Neuronal stem cell (in vitro differentiated cells): ENCODE results near the gene GRAMD2B.
"Not testable (repeated sequence)": the region's sequence is repeated elsewhere in the genome, so short reads cannot be mapped to it uniquely, and the experiment has no call there.

ENCODE experiments used
- DNase-seq: peaks from one replicate; pipeline ENCODE4 v3.0.0-alpha.2; 2013; ENCODE audit warnings: low spot score
- H2AFZ ChIP-seq: one replicate; pipeline ENCODE4 v1.6.1; 2013; ENCODE audit warnings: mild to moderate bottlenecking, low read length, inconsistent platforms
- H2AK5ac ChIP-seq: 2 replicates; pipeline ENCODE4 v1.6.1; 2013; ENCODE audit warnings: low read depth, mild to moderate bottlenecking, inconsistent platforms, low read length, moderate library complexity, mixed read lengths
- H2BK120ac ChIP-seq: 2 replicates; pipeline ENCODE4 v1.6.1; 2013; ENCODE audit warnings: low read depth, mild to moderate bottlenecking, inconsistent platforms, low read length, moderate library complexity, mixed read lengths
- H2BK12ac ChIP-seq: one replicate; pipeline ENCODE4 v1.6.1; 2013; ENCODE audit warnings: low read length, inconsistent platforms
- H2BK15ac ChIP-seq: 2 replicates; pipeline ENCODE4 v1.6.1; 2013; ENCODE audit warnings: mild to moderate bottlenecking, low read length, inconsistent platforms, mixed read lengths
- H2BK5ac ChIP-seq: one replicate; pipeline ENCODE4 v1.6.1; 2013; ENCODE audit warnings: inconsistent platforms, mild to moderate bottlenecking, low read length, moderate library complexity
- H3K14ac ChIP-seq: one replicate; pipeline ENCODE4 v1.6.1; 2013; ENCODE audit warnings: low read length, inconsistent platforms
- H3K18ac ChIP-seq: 2 replicates; pipeline ENCODE4 v1.6.1; 2013; ENCODE audit warnings: low read length, inconsistent platforms
- H3K23ac ChIP-seq: 2 replicates; pipeline ENCODE4 v1.6.1; 2013; ENCODE audit warnings: low read depth, mild to moderate bottlenecking, mixed read lengths, low read length, inconsistent platforms; ENCODE audit not compliant: poor library complexity
- H3K27ac ChIP-seq: replicated peaks from 3 replicates; pipeline ENCODE4 v1.5.1; 2013; ENCODE audit warnings: low read length, inconsistent platforms
- H3K27me3 ChIP-seq, 3 experiments: 2 replicates each; pipeline ENCODE4 v1.6.1; 2013; ENCODE audit warnings: low read length in 3 of 3, mild to moderate bottlenecking in 2 of 3, inconsistent platforms in 1 of 3, low read depth in 1 of 3, mixed read lengths in 1 of 3, moderate library complexity in 1 of 3; ENCODE audit not compliant: control insufficient read depth in 3 of 3, insufficient read depth in 3 of 3
- H3K36me3 ChIP-seq, 2 donors: replicated peaks in 1 of 2; 2 replicates each; pipeline ENCODE4 v1.6.1; 2013; ENCODE audit warnings: low read length in 2 of 2; ENCODE audit not compliant: control insufficient read depth in 2 of 2, insufficient read depth in 2 of 2
- H3K4ac ChIP-seq: 2 replicates; pipeline ENCODE4 v1.6.1; 2013; ENCODE audit warnings: inconsistent platforms, mild to moderate bottlenecking, low read length, moderate library complexity
- H3K4me1 ChIP-seq, 2 donors: 1 replicate in 1 of 2; 2 replicates in 1 of 2; pipeline ENCODE4 v1.6.1; 2013; ENCODE audit warnings: low read length in 2 of 2, low read depth in 1 of 2; ENCODE audit not compliant: control insufficient read depth in 2 of 2, insufficient read depth in 1 of 2
- H3K4me2 ChIP-seq: one replicate; pipeline ENCODE4 v1.6.1; 2013; ENCODE audit warnings: mild to moderate bottlenecking, low read length, inconsistent platforms; ENCODE audit not compliant: insufficient read depth, poor library complexity, severe bottlenecking
- H3K4me3 ChIP-seq, 2 donors: 2 replicates each; pipeline ENCODE4 v1.5.1; 2013; ENCODE audit warnings: low read length in 2 of 2, mild to moderate bottlenecking in 2 of 2, inconsistent platforms in 1 of 2, moderate library complexity in 1 of 2
- H3K79me1 ChIP-seq: one replicate; pipeline ENCODE4 v1.6.1; 2013; ENCODE audit warnings: low read depth, mild to moderate bottlenecking, inconsistent platforms, low read length, moderate library complexity
- H3K9ac ChIP-seq: one replicate; pipeline ENCODE4 v1.6.1; 2013; ENCODE audit warnings: mild to moderate bottlenecking, low read depth, low read length, inconsistent platforms; ENCODE audit not compliant: poor library complexity
- H3K9me3 ChIP-seq, 2 donors: replicated peaks in 1 of 2; 2 replicates each; pipeline versions ENCODE3 to v1.6.1; 2013; ENCODE audit warnings: low read length in 2 of 2, mild to moderate bottlenecking in 2 of 2, inconsistent platforms in 1 of 2, low read depth in 1 of 2, mixed read lengths in 1 of 2, moderate library complexity in 1 of 2; ENCODE audit not compliant: control insufficient read depth in 2 of 2, insufficient read depth in 1 of 2
- H4K8ac ChIP-seq: one replicate; pipeline ENCODE4 v1.6.1; 2013; ENCODE audit warnings: low read depth, mild to moderate bottlenecking, inconsistent platforms, low read length, moderate library complexity
- H4K91ac ChIP-seq: one replicate; pipeline ENCODE4 v1.6.1; 2013; ENCODE audit warnings: low read length, low read depth, mild to moderate bottlenecking, inconsistent platforms; ENCODE audit not compliant: poor library complexity
- WGBS, 2 donors: extraction: QIAGEN DNeasy Blood & Tissue Kit; methylation state at CpG; one replicate each; pipeline ENCODE4 v1.1.7; 2013; ENCODE audit warnings: missing lambda C conversion rate in 2 of 2, mixed read lengths in 1 of 2; ENCODE audit not compliant: insufficient read length in 2 of 2, insufficient replicate concordance in 1 of 2; ENCODE audit errors: extremely low coverage in 2 of 2; 5-methylcytosine and 5-hydroxymethylcytosine counted together

GRAMD2B gene

GRCh38 chr5:126464959-126465358 lies 41.8 kb downstream of the GRAMD2B start:
- no peak overlapping the region for H3K27ac ChIP-seq
- no peak overlapping the region for H3K4me2 ChIP-seq
- H3K79me1 ChIP-seq: no peaks in the 10 kb centered on the region

GRCh38 chr5:126468091-126468490 lies 44.9 kb downstream of the GRAMD2B start:
- no peak overlapping the region for H3K4ac ChIP-seq
- H3K23ac ChIP-seq: no peak overlapping the region
- H3K9me3 ChIP-seq: no peaks in the 10 kb centered on the region
- H3K4me1 ChIP-seq: peaks cover 0 to 10% of the 10 kb centered on the region in 2 donors
- H2BK15ac ChIP-seq: no peak overlapping the region
- H3K79me1 ChIP-seq: no peaks in the 10 kb centered on the region
- no peak overlapping the region for H3K9ac ChIP-seq
- H2BK5ac ChIP-seq: no peak overlapping the region
- no peak overlapping the region for H2AFZ ChIP-seq
- no peak for DNase-seq
- H2BK12ac ChIP-seq: no peak overlapping the region
- H4K8ac ChIP-seq: no peak overlapping the region
- H3K18ac ChIP-seq: no peak overlapping the region
- WGBS, 2 donors: no CpG with 5 or more reads among the region's 3 CpGs
- H3K27ac ChIP-seq: no peak overlapping the region
- H3K4me3 ChIP-seq: no peak overlapping the region
- H2BK120ac ChIP-seq: no peak overlapping the region
- H3K27me3 ChIP-seq: no peaks in the 10 kb centered on the region
- H3K14ac ChIP-seq: no peak overlapping the region
- no peaks in the 10 kb centered on the region for H3K36me3 ChIP-seq
- H3K4me2 ChIP-seq: no peak overlapping the region
- no peak overlapping the region for H4K91ac ChIP-seq
- H2AK5ac ChIP-seq: no peak overlapping the region

More at GRCh38 chr5:126464959-126465358, 41.8 kb downstream of the GRAMD2B start:
- WGBS, 2 donors: no CpG with 5 or more reads among the region's 7 CpGs
- Histone ChIP-seq H3K9me3 (no peaks in the 10 kb centered on the region), H2BK5ac (no peak overlapping the region), H2BK120ac (no peak overlapping the region), H2BK12ac (no peak overlapping the region), H3K18ac (peak overlapping the region; percentile 63), H3K4ac (no peak overlapping the region), H3K14ac (no peak overlapping the region), H4K91ac (no peak overlapping the region), H2BK15ac (no peak overlapping the region), H3K4me3 (no peak overlapping the region), H2AK5ac (no peak overlapping the region), H3K27me3 (no peaks in the 10 kb centered on the region), H3K23ac (peak overlapping the region; percentile 2), H2AFZ (no peak overlapping the region), H3K9ac (peak overlapping the region; percentile 7), H3K36me3 (no peaks in the 10 kb centered on the region), H3K4me1 (peaks cover 6 to 10% of the 10 kb centered on the region in 2 donors), H4K8ac (no peak overlapping the region)
- DNase-seq: no peak

DNA sequence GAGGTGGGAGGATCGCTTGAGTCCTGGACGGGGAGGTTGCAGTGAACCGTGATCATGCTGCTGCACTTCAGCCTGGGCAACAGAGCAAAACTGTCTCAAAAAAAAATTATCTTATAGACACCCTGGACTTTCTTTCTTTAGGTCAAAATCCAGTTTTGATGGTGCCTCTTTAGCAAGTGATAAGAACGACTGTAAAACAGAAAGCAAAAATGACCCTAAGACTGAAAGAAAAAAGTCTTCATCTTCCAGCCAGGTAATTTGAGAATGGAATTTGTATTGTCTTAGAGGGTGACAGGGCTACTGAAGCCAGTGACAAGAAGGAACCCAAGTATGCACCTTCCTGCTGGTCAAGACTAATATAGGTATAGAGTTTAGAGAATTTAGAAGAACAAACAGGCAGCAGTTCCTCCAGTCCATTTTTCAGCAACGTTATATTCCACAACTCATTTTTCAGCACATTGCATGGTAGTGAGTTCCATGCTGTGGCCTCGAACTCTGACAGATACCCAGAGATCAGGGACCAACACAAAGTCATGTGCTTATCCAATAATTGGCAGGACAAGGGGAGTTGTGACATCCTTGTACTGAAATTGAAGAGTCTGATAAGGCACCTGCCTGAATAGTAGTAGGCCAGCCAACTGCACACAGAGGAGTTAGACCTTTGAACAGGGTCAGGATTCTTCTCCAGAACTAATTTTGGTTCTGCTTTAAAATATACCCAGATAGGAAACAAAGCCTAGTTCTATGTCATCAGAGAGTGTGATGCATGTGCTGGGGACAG lies 46.5 kb downstream of the GRAMD2B start:
- no peak overlapping the region for H2BK15ac ChIP-seq
- no CpG with 5 or more reads among the region's 6 CpGs for WGBS, 2 donors
- no peak overlapping the region for H4K8ac ChIP-seq
- no peak overlapping the region for H3K4me3 ChIP-seq
- no peak for DNase-seq
- no peak overlapping the region for H2AK5ac ChIP-seq
- no peaks in the 10 kb centered on the region for H3K27me3 ChIP-seq
- no peak overlapping the region for H3K18ac ChIP-seq
- H3K27ac ChIP-seq: no peak overlapping the region
- H2BK5ac ChIP-seq: no peak overlapping the region
- no peak overlapping the region for H3K4me2 ChIP-seq
- no peak overlapping the region for H3K9ac ChIP-seq
- no peak overlapping the region for H4K91ac ChIP-seq
- peaks cover 0 to 10% of the 10 kb centered on the region in 2 donors for H3K4me1 ChIP-seq
- H3K36me3 ChIP-seq: no peaks in the 10 kb centered on the region
- no peak overlapping the region for H2AFZ ChIP-seq
- H3K23ac ChIP-seq: no peak overlapping the region
- no peak overlapping the region for H3K14ac ChIP-seq
- no peaks in the 10 kb centered on the region for H3K9me3 ChIP-seq
- no peak overlapping the region for H2BK120ac ChIP-seq
- no peaks in the 10 kb centered on the region for H3K79me1 ChIP-seq
- H3K4ac ChIP-seq: no peak overlapping the region
- no peak overlapping the region for H2BK12ac ChIP-seq

- H2BK120ac ChIP-seq, H2AK5ac ChIP-seq, H3K4me2 ChIP-seq, H3K4me1 ChIP-seq, H2BK15ac ChIP-seq, H3K36me3 ChIP-seq, H3K18ac ChIP-seq, H3K9me3 ChIP-seq, H4K8ac ChIP-seq, H3K9ac ChIP-seq, H3K23ac ChIP-seq, H3K27ac ChIP-seq, H3K4ac ChIP-seq, H2AFZ ChIP-seq, H3K4me3 ChIP-seq, H3K79me1 ChIP-seq, H3K14ac ChIP-seq, H2BK5ac ChIP-seq, H4K91ac ChIP-seq, H3K27me3 ChIP-seq, H2BK12ac ChIP-seq, DNase-seq: not testable (repeated sequence)
- WGBS, 2 donors: no CpG with 5 or more reads among the region's 6 CpGs
These were observed 47.3 kb downstream of the GRAMD2B start for GRCh38 chr5:126470529-126470928.
